ENCODE measurements around the gene SLC9A6.

DNA sequence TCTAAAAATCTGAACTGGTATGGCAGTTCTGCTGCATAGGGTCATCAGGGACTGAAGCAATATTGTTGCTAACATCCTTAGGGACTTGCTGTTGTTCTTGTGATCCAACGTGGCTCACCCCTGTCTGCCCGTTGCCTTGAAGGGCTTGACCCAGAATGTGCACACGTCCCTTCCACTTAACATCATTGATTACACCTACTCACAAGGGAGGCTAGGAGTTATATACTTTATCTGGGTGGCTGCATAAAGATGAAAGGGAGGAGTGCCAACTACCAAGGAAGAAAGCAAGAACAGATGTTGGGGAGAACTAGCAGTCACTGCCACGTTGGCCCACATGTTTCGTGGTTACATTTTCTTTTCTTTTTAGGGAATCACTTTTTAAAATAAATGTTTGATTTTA is 34.0 kb downstream of the SLC9A6 start:
- TF ChIP-seq, protein P1, sequence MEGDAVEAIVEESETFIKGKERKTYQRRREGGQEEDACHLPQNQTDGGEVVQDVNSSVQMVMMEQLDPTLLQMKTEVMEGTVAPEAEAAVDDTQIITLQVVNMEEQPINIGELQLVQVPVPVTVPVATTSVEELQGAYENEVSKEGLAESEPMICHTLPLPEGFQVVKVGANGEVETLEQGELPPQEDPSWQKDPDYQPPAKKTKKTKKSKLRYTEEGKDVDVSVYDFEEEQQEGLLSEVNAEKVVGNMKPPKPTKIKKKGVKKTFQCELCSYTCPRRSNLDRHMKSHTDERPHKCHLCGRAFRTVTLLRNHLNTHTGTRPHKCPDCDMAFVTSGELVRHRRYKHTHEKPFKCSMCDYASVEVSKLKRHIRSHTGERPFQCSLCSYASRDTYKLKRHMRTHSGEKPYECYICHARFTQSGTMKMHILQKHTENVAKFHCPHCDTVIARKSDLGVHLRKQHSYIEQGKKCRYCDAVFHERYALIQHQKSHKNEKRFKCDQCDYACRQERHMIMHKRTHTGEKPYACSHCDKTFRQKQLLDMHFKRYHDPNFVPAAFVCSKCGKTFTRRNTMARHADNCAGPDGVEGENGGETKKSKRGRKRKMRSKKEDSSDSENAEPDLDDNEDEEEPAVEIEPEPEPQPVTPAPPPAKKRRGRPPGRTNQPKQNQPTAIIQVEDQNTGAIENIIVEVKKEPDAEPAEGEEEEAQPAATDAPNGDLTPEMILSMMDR (conservative IDR thresholded peaks at IDR 0.05; ENCODE audit: low read depth in 2 of 2), result no peak
- TF ChIP-seq EZH2 (IDR thresholded peaks at IDR 0.05; ENCODE audit: low read depth, unreplicated experiment) (no peak), POLR2AphosphoS5 (IDR thresholded peaks at IDR 0.05; ENCODE audit: low read depth) (no peak), ZNF331 (CRISPR knock-in tag; IDR thresholded peaks at IDR 0.05; ENCODE audit: low read depth) (no peak), EZH2phosphoT487 (IDR thresholded peaks at IDR 0.05; ENCODE audit: unreplicated experiment) (no peak)
- TF ChIP-seq, protein P2, sequence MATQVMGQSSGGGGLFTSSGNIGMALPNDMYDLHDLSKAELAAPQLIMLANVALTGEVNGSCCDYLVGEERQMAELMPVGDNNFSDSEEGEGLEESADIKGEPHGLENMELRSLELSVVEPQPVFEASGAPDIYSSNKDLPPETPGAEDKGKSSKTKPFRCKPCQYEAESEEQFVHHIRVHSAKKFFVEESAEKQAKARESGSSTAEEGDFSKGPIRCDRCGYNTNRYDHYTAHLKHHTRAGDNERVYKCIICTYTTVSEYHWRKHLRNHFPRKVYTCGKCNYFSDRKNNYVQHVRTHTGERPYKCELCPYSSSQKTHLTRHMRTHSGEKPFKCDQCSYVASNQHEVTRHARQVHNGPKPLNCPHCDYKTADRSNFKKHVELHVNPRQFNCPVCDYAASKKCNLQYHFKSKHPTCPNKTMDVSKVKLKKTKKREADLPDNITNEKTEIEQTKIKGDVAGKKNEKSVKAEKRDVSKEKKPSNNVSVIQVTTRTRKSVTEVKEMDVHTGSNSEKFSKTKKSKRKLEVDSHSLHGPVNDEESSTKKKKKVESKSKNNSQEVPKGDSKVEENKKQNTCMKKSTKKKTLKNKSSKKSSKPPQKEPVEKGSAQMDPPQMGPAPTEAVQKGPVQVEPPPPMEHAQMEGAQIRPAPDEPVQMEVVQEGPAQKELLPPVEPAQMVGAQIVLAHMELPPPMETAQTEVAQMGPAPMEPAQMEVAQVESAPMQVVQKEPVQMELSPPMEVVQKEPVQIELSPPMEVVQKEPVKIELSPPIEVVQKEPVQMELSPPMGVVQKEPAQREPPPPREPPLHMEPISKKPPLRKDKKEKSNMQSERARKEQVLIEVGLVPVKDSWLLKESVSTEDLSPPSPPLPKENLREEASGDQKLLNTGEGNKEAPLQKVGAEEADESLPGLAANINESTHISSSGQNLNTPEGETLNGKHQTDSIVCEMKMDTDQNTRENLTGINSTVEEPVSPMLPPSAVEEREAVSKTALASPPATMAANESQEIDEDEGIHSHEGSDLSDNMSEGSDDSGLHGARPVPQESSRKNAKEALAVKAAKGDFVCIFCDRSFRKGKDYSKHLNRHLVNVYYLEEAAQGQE (IDR thresholded peaks at IDR 0.05; ENCODE audit: unreplicated experiment), result no peak
- TF ChIP-seq, protein P3, sequence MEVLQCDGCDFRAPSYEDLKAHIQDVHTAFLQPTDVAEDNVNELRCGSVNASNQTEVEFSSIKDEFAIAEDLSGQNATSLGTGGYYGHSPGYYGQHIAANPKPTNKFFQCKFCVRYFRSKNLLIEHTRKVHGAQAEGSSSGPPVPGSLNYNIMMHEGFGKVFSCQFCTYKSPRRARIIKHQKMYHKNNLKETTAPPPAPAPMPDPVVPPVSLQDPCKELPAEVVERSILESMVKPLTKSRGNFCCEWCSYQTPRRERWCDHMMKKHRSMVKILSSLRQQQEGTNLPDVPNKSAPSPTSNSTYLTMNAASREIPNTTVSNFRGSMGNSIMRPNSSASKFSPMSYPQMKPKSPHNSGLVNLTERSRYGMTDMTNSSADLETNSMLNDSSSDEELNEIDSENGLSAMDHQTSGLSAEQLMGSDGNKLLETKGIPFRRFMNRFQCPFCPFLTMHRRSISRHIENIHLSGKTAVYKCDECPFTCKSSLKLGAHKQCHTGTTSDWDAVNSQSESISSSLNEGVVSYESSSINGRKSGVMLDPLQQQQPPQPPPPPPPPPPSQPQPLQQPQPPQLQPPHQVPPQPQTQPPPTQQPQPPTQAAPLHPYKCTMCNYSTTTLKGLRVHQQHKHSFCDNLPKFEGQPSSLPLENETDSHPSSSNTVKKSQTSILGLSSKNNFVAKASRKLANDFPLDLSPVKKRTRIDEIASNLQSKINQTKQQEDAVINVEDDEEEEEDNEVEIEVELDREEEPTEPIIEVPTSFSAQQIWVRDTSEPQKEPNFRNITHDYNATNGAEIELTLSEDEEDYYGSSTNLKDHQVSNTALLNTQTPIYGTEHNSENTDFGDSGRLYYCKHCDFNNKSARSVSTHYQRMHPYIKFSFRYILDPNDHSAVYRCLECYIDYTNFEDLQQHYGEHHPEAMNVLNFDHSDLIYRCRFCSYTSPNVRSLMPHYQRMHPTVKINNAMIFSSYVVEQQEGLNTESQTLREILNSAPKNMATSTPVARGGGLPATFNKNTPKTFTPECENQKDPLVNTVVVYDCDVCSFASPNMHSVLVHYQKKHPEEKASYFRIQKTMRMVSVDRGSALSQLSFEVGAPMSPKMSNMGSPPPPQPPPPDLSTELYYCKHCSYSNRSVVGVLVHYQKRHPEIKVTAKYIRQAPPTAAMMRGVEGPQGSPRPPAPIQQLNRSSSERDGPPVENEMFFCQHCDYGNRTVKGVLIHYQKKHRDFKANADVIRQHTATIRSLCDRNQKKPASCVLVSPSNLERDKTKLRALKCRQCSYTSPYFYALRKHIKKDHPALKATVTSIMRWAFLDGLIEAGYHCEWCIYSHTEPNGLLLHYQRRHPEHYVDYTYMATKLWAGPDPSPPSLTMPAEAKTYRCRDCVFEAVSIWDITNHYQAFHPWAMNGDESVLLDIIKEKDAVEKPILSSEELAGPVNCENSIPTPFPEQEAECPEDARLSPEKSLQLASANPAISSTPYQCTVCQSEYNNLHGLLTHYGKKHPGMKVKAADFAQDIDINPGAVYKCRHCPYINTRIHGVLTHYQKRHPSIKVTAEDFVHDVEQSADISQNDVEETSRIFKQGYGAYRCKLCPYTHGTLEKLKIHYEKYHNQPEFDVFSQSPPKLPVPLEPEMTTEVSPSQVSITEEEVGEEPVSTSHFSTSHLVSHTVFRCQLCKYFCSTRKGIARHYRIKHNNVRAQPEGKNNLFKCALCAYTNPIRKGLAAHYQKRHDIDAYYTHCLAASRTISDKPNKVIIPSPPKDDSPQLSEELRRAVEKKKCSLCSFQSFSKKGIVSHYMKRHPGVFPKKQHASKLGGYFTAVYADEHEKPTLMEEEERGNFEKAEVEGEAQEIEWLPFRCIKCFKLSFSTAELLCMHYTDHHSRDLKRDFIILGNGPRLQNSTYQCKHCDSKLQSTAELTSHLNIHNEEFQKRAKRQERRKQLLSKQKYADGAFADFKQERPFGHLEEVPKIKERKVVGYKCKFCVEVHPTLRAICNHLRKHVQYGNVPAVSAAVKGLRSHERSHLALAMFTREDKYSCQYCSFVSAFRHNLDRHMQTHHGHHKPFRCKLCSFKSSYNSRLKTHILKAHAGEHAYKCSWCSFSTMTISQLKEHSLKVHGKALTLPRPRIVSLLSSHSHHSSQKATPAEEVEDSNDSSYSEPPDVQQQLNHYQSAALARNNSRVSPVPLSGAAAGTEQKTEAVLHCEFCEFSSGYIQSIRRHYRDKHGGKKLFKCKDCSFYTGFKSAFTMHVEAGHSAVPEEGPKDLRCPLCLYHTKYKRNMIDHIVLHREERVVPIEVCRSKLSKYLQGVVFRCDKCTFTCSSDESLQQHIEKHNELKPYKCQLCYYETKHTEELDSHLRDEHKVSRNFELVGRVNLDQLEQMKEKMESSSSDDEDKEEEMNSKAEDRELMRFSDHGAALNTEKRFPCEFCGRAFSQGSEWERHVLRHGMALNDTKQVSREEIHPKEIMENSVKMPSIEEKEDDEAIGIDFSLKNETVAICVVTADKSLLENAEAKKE (CRISPR knock-in tag; IDR thresholded peaks at IDR 0.05), result no peak
- TF ChIP-seq, protein P4, sequence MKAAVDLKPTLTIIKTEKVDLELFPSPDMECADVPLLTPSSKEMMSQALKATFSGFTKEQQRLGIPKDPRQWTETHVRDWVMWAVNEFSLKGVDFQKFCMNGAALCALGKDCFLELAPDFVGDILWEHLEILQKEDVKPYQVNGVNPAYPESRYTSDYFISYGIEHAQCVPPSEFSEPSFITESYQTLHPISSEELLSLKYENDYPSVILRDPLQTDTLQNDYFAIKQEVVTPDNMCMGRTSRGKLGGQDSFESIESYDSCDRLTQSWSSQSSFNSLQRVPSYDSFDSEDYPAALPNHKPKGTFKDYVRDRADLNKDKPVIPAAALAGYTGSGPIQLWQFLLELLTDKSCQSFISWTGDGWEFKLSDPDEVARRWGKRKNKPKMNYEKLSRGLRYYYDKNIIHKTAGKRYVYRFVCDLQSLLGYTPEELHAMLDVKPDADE (IDR thresholded peaks at IDR 0.05), result no peak
